Adipose tissue (tissue), 3 donors: ENCODE measurements around the gene FIBCD1. TPM values are rescaled to one million over a fixed set of nuclear protein-coding genes. Genes with fewer than 3 reads are reported as not detected.

Experiments used
- H3K27ac ChIP-seq: one replicate; pipeline ENCODE4 v1.5.1; 2013; ENCODE audit warnings: low read depth, low read length
- WGBS, 3 donors: extraction: QIAGEN DNeasy Blood & Tissue Kit; methylation state at CpG; one replicate each; pipeline ENCODE4 v1.1.7; 2013; 5-methylcytosine and 5-hydroxymethylcytosine counted together
- polyA plus RNA-seq, 3 donors: library from polyadenylated mRNA; stranded (reverse); fragments of 200-250 nt; gene quantifications; one replicate each; pipeline ENCODE4 v1.2.3, GENCODE V29; 2013
- donor health status: healthy with polysubstance abuse.
- donor health status: Bipolar disorder and iron deficiency.
- donor health status: healthy.

Gene FIBCD1
- polyA plus RNA-seq, 3 donors: 0.18 to 4.6 (median 0.21) TPM

DNA sequence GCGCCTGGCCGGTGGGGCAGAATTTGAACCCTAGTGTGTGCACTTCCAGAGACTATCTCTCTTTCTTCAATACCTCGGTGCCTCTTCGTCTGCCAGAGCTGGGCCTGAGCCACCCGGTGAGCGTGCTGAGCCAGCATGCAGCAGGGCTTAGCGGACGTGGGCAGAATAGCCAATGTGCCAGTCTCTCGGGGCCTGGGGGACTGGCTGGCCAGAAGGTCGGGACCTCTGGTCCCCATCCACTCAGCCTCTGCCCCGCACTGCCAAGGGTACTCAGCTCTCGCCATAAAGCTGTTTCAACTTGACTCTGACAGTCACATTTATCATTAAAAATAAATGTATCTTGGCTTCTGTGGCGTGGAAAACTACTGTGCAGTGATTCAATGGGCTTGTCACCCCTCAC lies 4.2 kb upstream of the FIBCD1 start:
- 58 to 63% (median 59%) methylated on average over 13 of the region's 13 CpGs for WGBS, 3 donors
- H3K27ac ChIP-seq: no peak overlapping the region

DNA sequence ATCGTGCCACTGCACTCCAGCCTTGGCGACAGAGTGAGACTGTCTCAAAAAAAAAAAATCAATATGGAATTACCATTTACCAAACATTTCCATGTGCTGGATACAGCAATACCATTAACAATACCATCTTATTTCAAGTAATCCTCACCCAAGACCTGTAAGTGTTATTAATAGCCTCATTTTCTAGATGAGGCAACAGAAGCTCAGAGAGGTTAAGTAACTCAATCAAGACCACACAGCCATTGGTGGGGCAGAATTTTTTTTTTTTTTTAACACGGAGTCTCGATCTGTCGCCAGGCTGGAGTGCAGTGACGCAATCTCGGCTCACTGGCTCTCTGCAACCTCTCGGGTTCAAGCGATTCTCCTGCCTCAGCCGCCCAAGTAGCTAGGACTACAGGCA lies 3.6 kb upstream of the FIBCD1 start:
- 66 to 72% (median 66%) methylated on average over 10 of the region's 10 CpGs for WGBS, 3 donors
- H3K27ac ChIP-seq: no peak overlapping the region

DNA sequence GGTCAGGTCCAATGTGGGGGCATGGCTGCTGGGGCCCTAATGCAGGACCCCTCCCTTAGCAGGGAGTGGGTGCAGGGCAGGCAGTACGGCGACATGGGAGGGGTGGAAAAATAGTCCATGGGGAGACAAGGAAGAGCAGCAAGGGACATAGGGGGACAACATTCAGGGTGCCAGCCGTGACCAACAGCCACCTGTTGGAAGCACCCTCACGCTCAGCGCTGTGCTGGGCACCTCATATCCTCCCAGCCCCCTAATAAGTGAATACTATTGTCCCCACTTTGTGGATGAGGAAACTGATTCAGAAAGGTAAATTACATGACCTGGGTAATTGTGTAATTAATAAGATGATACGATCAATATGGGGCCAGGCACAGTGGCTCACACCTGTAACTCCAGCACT lies 3.0 kb upstream of the FIBCD1 start:
- WGBS, 3 donors: 79 to 86% (median 81%) methylated on average over 6 of the region's 6 CpGs
- no peak overlapping the region for H3K27ac ChIP-seq

DNA sequence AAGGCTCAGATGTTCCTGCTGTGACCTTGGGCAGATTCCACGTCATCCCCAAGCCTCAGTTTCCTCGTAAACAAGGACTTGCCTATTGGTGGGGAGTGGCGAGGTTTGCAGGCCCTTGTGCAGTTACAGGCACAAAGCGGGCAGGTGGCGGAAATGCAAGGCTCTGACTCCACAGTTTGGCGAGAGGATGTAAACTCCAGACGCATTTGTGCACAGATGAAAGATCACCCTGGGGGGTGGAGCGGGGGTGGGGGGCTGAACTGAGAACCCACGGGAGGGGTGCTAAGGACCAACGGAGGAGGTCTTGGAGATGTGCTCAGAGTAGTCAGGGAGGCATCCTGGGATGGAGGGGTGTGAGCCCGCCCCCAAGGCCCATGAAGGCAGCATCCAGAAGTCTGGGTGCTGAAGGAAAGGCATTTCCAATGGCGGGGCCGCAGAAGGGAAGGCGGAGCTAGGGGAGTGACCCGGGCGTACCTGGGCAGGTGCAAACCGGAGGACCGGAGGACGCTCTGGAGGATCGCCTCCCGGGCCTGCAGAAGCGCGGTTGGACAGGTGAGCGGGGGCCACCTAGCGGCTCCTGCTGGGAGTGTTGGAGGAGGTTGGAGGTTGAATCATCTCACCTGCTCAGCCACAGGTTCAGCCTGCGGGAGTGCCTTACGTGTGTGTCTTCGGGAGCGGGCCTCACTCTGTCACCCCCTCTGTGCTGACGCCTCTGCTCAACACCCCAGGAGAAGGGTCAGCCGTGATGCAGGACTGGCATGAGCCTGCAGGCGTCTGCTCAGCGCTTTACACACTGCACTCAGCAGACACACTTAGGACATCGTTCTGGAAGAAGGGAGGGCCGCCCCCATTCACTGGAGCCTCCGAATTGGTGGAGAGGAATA lies 1.9 kb upstream of the FIBCD1 start:
- no peak overlapping the region for H3K27ac ChIP-seq
- 5 to 8% (median 6%) methylated on average over 33 to 36 of the region's 36 CpGs for WGBS, 3 donors

DNA sequence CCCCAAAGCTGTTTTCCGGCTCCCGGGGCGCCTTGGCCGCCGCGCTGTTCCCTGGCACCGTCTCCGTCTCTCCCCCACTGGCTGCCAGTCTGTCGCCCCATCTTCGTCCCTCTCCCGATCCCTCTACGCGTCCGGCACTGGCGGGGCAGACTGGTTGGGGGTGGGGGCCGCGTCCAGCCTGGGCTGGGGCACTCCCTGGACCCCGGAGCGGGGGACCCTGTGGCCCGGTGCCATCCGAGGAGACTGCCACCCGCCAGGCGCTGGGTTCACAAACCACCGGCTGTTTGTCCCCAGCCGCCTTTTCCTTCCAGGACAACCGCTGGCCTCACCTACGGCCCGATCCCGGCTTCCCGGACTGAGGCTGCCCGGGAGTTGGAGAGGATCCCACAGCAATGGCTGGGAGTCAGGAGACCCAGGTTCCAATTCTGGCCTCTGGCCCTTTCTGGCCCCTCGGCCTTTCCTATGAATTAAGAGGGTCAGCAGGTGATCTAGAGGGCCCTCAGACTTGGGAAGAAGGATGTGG lies 1.0 kb upstream of the FIBCD1 start:
- 1 to 4% (median 1%) methylated on average over 24 to 32 of the region's 32 CpGs for WGBS, 3 donors
- H3K27ac ChIP-seq: no peak overlapping the region

DNA sequence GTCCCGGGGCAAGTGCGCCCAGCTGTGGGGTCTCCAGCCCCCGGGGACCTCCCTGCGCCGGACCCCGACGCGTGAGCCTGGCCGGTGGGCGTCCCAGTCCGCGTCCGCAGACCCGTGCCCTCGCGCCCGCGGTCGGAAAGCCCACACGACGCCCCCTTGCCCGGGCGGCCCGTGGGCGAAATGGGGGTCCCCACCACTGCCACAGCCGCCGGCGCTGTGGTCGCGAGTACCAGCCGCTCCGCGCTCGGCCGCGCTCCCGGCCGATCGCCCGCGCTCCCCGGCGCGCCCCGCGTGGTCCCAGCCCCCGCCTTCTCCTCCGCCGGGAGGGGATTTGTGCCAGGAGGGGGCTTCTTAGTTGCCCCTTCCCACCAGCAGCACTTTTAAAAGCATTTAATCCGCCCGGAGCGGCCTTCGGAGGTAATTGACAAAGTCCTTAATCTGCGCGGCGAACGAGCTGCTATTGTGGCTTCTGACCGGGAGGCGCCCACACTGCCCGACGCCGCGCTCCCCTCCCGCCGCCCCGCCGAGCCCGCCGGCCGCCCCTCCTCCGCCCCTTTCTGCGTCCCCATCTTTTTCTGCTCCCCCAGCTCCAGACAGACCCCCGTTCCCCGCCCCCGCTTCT lies 469 bp upstream of the FIBCD1 start:
- 0 to 1% (median 0%) methylated on average over 69 to 75 of the region's 75 CpGs for WGBS, 3 donors
- H3K27ac ChIP-seq: no peak overlapping the region

DNA sequence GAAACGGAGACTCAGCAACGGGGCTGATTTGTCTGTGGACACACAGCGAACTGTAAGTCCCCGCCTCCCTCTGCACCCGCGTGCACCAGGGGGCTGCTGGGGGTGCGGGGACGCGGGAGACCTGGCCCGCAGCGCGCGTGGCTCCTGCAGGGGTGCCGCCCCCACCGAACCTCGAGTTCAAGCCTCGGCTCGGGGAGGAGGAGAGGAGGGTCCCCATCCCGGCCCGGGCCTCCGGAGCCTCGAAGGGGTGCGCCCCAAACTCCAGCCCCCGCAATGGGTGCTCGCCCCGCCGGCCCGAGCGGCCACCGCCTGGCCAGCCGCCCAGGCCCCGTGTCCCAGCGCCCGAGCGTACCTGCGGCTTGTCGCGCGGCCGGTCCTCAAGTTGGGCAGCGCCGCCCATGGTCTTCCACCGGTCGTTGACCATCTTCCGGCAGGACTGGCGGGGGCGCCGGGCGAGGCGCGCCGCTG lies 829 bp downstream of the FIBCD1 start:
- H3K27ac ChIP-seq: no peak overlapping the region
- WGBS, 3 donors: 1 to 3% (median 3%) methylated on average over 25 to 52 of the region's 52 CpGs

DNA sequence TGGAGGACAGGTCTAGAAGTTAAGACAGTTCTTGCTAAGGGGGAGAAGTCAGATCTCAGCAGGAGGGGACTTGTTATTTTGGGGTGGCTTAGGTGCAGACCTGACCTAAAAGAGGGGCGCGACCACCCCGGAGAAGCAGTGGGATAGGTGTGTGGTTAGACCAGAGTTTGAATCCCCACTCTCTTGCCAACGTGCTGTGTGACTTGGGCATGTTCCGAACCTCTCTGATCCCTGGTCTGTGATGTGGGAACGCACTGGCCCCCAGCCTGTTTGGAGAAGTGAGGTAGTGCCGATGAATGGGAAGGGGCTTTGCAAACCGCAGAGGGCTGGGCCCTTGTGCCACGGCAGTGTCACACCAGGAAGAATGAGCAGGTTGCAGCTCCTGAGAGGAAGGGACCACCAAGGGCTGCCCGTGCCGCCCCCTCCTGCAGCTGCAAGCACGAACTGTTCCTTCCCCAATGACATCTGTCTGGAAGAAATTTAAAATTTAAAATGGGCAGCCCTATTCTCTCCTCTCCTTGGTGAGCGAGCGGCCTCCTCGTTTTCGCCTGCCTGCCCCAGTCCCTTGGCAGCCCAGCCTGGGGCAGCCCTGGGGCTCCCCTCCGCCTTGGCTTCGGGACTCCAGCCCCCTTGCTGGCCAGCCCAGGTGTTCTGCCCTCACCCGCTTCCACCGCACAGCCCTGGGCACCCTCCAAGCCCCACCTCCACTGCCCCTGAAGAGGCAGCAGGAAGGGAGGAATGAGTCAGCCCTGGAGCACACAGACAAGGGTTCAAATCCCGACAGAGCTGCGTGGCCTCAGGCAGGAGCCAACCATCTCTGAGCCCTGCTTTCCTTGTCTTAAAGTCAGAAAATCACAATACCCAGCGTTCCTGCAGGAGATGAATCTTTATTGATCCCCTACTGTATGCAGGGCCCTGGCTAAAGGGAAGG lies 1.6 kb downstream of the FIBCD1 start:
- 59 to 65% (median 59%) methylated on average over 23 of the region's 23 CpGs for WGBS, 3 donors
- H3K27ac ChIP-seq: no peak overlapping the region

DNA sequence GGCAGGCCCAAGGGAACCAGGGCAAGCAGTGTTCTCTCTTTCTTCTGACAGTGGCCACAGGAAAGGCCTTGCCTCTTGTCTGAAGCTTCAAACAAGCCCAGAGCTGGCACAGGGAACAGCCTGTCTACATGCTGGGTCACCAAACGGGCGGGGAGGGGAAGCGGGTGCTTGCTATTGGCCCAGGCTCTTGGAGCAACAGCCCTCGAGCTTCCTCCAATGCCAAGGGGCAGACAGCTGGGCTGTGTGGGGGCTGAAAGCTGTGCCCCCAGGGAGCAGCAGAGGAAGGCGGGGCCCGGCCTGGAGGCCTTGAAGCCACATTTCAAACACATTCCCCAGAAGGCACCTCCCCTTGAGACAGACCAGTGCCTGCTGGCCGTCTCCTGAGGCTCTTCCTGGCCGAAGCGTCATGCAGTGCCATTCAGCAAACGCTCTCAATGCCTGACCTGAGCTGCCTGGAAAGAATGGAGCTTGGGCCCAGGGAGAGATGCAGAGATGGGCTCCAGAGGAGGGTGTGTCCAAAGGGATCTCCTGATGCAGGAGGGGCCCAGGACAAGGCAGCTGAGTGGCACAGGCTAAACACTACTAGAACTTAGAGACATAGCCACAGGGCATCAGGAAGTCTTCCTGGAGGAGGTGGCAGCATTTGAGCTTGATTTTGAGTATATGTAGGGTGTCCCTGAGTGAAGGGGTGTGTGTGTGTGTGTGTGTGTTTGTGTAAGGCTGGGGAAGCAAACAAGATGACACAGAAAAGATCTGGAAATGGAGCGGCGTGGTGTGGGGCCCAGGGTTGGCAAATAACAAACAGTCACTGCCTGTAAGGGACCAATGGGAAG lies 2.5 kb downstream of the FIBCD1 start:
- no peak overlapping the region for H3K27ac ChIP-seq
- WGBS, 3 donors: 41 to 57% (median 50%) methylated on average over 12 of the region's 12 CpGs

DNA sequence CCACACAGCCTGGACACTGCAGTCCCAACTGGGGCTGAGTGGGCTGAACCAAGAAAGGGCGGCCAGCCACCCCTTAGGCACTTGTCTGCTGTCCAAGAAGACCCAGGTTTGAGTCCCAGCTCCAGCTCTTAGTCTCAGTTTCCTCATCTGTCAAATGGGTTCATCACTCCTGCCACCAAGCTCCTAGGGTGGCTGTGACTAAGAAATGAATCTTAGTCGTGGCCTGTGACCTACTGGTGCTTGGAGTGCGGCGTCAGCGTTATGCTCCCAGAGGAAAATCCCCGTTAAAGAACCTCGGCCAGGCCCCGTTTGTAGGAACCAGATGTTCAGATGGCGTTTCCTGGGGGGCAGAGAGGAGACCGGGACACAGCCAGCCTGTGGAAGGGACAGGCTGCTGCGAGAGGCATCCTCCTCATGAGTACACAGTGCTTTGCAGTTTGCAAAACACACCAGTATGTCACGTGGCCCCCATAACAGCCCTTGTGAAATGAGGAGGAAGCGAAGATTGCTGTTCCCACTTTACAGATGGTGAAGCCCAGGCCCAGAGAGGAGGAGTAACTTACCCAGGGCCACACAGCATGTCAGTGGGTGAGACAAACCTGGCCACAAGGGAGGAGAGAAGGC lies 3.3 kb downstream of the FIBCD1 start:
- no peak overlapping the region for H3K27ac ChIP-seq
- WGBS, 3 donors: 63 to 86% (median 71%) methylated on average over 13 of the region's 13 CpGs

DNA sequence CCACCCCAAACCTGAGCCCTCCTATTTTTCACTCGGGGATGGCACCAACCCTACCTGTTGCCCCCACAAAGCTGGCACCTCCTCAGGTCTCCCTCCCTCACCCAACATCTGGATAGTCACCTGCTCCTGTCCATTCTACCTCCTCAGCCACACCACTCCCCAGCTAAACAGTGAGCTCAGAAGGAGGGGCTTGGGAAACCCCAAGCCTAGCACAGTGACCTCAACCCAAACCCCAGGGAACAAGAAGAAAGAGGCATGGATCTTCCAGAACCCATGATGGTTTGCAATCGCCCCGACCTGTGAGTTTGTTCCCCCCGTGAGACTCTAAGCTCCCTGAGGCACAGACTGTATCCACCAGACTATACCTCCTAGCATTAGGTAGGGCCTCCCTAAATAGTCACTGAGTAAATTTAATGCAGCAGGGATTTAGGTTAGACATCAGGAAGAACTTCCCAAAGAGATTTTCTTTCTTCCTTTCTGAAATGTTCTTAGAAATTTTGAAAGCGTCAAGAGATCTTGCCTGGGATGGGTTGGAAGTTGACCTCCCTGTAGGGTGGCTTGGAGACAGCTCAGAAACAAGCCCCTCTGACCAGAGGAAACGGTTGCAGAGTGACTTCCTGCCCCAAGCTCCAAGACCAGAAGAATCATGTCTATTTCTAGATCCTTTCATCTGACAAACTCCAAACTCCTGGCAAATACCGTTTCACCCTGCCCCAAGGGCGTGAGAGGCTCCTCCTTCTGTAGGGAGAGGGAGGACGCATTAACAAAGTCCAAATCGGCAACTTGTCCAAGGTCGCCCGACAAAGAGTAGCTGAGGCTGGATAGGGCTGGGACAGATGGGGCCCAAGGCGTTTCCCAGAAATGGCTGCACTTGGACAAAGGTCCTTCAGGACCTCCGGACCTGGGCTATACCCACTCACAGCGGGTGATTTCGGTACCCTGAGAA lies 4.1 kb downstream of the FIBCD1 start:
- 44 to 58% (median 49%) methylated on average over 16 of the region's 16 CpGs for WGBS, 3 donors
- H3K27ac ChIP-seq: no peak overlapping the region

DNA sequence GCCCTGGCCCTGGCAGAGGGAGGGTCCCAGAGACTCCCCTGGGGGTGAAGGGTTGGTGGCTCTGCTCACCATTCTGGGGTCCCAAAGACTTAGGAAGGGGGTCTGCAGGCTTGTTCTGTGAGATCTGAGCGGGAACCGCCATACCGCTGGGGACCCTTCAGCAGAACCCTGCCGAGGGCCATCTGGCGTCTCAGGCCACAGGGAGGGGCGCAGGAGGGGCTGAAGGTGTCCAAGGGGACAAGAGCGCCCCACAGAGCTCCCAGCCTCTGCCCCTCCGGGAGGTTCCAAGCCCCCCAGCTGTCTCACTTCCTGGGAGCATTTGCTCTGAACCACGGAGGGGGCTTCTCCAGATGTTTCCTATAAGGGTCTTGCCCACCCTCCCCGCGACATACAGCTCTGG lies 4.8 kb downstream of the FIBCD1 start:
- 63 to 67% (median 65%) methylated on average over 11 of the region's 11 CpGs for WGBS, 3 donors
- H3K27ac ChIP-seq: no peak overlapping the region

DNA sequence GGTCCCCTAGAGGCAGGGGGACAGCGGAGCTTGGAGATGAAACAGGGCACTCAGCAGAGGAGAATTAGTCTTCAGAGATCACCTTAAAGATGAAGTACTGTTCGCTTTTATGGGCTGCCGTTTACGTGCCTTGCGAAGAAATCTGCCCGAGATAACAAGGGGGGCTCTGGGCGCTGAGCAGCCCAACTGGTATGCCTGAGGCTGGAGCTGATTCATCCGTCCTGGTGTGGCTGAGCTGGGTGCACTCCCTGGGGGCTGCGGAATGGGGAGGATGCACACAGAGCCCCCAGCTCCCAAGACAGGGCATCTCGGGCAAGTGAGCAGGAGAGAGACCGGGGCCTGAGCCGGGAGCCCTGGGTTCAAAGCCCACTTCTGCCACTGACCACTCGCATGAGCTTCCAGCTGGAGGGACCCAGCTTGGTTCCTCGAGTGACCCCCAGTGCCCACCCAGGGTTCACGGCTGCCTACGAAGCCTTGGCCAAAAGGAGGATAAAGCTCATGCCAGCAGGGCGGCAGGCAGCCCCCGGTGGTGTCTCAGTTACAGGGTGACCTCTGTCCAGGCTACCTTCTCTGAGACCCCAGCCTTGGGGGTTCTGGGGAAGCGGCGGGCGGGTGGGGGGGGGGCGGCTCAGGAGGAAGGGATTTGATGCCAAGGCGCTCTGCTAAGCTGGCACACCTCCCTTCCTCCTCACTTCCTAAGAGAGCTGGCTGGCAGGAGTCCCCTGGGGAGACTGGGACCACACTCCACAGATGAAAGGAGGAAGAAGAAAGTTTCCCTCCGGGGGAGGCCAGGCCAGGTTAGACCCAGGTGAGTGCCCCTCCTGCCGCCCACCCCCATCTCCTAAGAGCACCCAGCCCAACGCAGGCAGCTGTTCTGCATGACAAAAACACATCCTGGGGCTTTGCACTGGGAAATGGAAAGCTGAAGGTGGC lies 5.7 kb downstream of the FIBCD1 start:
- no peak overlapping the region for H3K27ac ChIP-seq
- WGBS, 3 donors: 21 to 30% (median 22%) methylated on average over 26 of the region's 26 CpGs

DNA sequence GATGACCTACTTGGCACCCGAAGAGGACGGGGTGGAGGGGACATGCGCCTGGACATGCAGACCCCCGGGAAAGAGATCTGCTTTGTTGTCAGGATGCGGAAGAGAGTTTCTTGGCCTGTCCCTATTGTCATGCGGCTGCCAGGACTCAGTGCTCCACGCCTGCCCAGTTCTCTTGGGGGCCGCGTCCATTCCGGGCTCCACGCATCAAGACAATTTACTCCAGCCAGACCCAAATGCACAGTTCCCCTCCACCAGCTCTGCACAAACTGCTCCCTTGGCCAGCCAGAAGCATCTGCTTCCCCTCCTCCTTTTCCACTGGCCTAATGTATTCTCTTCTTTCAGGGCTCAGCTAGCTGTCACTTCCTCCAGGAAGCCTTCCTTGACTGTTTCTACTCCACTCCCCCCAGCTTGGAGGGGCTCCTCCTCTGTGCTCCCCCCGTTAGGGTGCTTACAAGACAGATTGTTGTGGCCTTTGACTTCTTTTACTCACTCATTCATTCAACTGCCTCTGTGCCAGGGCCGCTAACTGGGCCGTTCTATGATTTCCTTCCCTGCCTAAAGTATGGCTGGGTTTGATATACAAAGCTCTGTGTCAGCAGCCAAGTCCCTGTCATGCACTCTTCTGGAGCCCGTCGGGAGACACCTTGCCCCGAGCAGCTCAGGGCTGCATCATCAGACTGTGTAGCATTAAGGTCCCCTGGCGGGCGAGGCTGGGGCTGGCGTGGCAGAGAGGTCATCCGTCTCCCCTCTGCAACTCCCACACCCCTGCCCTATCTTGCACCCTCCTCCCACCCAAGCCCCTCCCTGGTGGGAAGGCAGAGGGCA lies 6.6 kb downstream of the FIBCD1 start:
- WGBS, 3 donors: 36 to 47% (median 40%) methylated on average over 21 of the region's 21 CpGs

More for the DNA sequence above, 6.6 kb downstream of the FIBCD1 start:
- H3K27ac ChIP-seq: no peak overlapping the region
